Measurements from ENCODE around the gene AP2A2. TPM values are rescaled to one million over a fixed set of nuclear protein-coding genes. Genes with fewer than 3 reads are reported as not detected.
"Not testable (repeated sequence)": the region's sequence is repeated elsewhere in the genome, so short reads cannot be mapped to it uniquely, and the experiment has no call there.

Gene AP2A2
- total and polyA plus RNA-seq, 5 donors from 2014 or later = 6.2 to 85.9 (median 7.5) TPM

DNA sequence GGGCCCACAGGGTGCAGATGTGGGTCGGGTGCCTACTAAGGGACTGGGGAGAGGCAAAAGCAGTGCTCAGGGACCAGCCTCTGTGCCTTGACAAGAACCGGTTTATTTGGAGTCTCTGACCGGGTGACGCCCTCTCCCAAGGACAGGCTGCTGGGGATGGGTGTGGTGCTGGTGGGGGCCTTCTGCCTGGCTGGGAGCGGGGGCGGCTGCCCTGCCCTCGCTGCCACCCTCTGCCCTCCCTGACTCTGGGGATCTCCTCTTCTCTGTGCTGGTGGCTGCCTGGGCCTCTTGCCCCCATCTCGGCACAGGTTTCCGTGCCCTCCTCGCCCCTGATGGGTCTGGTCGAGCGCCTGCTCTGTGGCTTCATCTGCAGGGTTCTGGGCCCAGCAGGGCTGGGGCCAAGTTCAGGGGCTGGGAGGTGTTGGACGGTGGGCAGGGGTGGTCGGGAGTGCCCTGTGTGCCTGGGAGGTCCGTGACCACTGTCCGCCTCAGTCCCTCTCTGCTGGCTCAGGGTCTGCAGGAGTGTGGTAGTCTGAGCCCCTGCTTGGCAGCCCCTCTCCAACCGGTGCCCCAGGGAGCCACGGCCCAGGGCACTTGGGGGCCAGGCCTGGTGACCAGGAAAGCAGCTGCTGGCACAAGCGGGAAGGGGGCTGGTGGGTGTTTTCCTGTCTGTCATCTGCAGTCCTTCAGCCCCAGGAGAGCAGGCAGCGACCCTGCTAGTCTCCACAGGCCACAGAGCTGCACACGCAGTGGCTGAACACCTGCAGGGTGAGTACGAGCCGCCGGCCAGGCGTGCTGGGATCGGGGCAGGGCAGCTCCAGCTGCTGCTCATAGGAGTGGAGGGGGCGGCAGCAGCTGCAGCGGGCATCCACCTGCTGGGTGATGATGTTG, 87.3 kb downstream of the AP2A2 start:
- H3K36me3 ChIP-seq (ENCODE audit: control insufficient read depth, insufficient read depth, low read length) = peaks cover 28% of the 10 kb centered on the region
- H3K27me3 Mint-ChIP-seq = no peaks in the 10 kb centered on the region
- H3K4me1 ChIP-seq (ENCODE audit: control insufficient read depth, insufficient read depth, low read length, poor library complexity, severe bottlenecking) = no peaks in the 10 kb centered on the region
- no peak overlapping the region for H3K4me3 ChIP-seq (ENCODE audit: low read depth, low read length)
- peaks cover 0 to 6% (median 2%) of the 10 kb centered on the region in 7 donors for H3K9me3 Mint-ChIP-seq
- no peak overlapping the region for H3K27ac ChIP-seq (ENCODE audit: insufficient read depth, low read length, poor library complexity, severe bottlenecking)
- H3K27me3 ChIP-seq (ENCODE audit: control insufficient read depth, insufficient read depth, low read length) = no peaks in the 10 kb centered on the region
- ATAC-seq (ENCODE audit: low read depth in 2 of 2) (no peak), DNase-seq (no peak)
- peaks cover 0 to 22% (median 7%) of the 10 kb centered on the region in 4 donors for H3K4me1 Mint-ChIP-seq
- no peak overlapping the region for H3K4me3 Mint-ChIP-seq
- H3K9me3 ChIP-seq (ENCODE audit: control insufficient read depth in 2 of 2, low read length in 2 of 2) = no peaks in the 10 kb centered on the region
- H3K27ac Mint-ChIP-seq = no peak overlapping the region
- peaks cover 31% of the 10 kb centered on the region for H3K36me3 Mint-ChIP-seq

DNA sequence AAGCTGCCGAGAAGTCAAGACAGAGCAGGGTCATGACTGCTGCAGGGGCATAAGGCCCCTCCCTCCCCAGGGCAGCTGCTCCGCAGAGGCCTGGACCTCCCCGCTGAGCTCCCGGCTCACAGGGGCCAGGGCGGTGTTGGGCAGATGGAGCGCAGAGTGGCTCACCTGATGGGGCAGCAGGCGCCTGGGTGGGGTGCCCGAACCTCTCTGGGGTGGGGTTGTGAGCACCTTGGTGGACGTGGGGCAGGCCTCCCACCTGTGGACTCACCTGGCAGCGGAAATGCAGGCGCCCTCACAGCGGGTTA, 87.9 kb downstream of the AP2A2 start:
- no peaks in the 10 kb centered on the region for H3K27me3 Mint-ChIP-seq
- no peak overlapping the region for H3K27ac Mint-ChIP-seq
- no peaks in the 10 kb centered on the region for H3K4me1 ChIP-seq (ENCODE audit: control insufficient read depth, insufficient read depth, low read length, poor library complexity, severe bottlenecking)
- no peaks in the 10 kb centered on the region for H3K9me3 ChIP-seq (ENCODE audit: control insufficient read depth in 2 of 2, low read length in 2 of 2)
- H3K9me3 Mint-ChIP-seq = peaks cover 0 to 6% (median 2%) of the 10 kb centered on the region in 7 donors
- DNase-seq (no peak), ATAC-seq (ENCODE audit: low read depth in 2 of 2) (no peak)
- no peak overlapping the region for H3K4me3 Mint-ChIP-seq
- no peak overlapping the region for H3K4me3 ChIP-seq (ENCODE audit: low read depth, low read length)
- no peaks in the 10 kb centered on the region for H3K27me3 ChIP-seq (ENCODE audit: control insufficient read depth, insufficient read depth, low read length)
- no peak overlapping the region for H3K27ac ChIP-seq (ENCODE audit: insufficient read depth, low read length, poor library complexity, severe bottlenecking)
- peaks cover 0 to 25% (median 9%) of the 10 kb centered on the region in 4 donors for H3K4me1 Mint-ChIP-seq
- peaks cover 28% of the 10 kb centered on the region for H3K36me3 ChIP-seq (ENCODE audit: control insufficient read depth, insufficient read depth, low read length)
- H3K36me3 Mint-ChIP-seq = peaks cover 34% of the 10 kb centered on the region

DNA sequence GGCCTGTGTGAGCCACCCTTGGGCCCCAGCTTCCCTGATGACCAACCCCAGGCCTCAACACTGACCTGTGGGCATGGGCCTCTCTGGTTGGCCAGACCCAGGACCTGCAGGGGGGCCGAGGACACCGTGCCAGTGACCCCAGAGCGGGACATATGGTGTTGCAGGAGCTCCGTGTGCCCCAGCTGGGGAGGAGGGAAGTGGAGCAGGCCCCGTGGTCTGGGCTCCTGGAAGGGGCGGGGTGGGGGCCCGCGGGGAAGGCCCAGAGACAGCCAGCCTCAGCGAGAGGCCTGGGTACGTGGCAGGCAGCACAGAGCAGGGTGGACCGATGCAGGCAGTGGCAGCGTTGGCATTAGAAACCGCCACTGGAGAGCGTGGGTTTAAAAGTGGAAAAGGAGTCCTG, 88.6 kb downstream of the AP2A2 start:
- no peak for ATAC-seq (ENCODE audit: low read depth in 2 of 2)
- Histone ChIP-seq H3K27ac (ENCODE audit: insufficient read depth, low read length, poor library complexity, severe bottlenecking) (no peak overlapping the region), H3K36me3 (ENCODE audit: control insufficient read depth, insufficient read depth, low read length) (peaks cover 21% of the 10 kb centered on the region), H3K27me3 (ENCODE audit: control insufficient read depth, insufficient read depth, low read length) (no peaks in the 10 kb centered on the region), H3K4me1 (ENCODE audit: control insufficient read depth, insufficient read depth, low read length, poor library complexity, severe bottlenecking) (no peaks in the 10 kb centered on the region), H3K9me3 (ENCODE audit: control insufficient read depth in 2 of 2, low read length in 2 of 2) (no peaks in the 10 kb centered on the region), H3K4me3 (ENCODE audit: low read depth, low read length) (no peak overlapping the region)
- Mint-ChIP-seq H3K27ac (no peak overlapping the region), H3K27me3 (no peaks in the 10 kb centered on the region), H3K36me3 (peaks cover 34% of the 10 kb centered on the region), H3K9me3 (peaks cover 0 to 6% (median 2%) of the 10 kb centered on the region in 7 donors), H3K4me1 (peaks cover 0 to 25% (median 9%) of the 10 kb centered on the region in 4 donors), H3K4me3 (no peak overlapping the region)
- no peak for DNase-seq

DNA sequence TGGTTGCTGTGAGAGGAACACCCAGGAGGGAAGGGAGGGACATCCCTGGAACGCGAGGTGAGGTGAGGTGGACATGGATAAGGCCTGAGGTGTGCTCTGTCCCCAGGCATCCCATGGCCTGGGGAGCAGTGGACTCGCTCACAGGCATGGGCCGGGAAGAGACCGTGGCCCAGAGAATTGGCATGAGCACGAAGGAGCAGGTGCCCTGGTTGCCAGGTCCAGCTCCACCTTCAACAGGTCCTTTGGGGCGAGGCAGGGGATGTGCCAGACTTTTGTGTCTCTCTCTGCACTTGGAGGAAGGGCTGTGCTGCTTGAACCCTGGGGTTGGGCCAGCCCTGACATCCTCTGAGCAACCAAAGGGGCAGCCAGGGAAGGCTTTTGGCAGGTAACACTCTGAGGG, 89.4 kb downstream of the AP2A2 start:
- no peaks in the 10 kb centered on the region for H3K27me3 ChIP-seq (ENCODE audit: control insufficient read depth, insufficient read depth, low read length)
- no peak overlapping the region for H3K27ac Mint-ChIP-seq

DNA sequence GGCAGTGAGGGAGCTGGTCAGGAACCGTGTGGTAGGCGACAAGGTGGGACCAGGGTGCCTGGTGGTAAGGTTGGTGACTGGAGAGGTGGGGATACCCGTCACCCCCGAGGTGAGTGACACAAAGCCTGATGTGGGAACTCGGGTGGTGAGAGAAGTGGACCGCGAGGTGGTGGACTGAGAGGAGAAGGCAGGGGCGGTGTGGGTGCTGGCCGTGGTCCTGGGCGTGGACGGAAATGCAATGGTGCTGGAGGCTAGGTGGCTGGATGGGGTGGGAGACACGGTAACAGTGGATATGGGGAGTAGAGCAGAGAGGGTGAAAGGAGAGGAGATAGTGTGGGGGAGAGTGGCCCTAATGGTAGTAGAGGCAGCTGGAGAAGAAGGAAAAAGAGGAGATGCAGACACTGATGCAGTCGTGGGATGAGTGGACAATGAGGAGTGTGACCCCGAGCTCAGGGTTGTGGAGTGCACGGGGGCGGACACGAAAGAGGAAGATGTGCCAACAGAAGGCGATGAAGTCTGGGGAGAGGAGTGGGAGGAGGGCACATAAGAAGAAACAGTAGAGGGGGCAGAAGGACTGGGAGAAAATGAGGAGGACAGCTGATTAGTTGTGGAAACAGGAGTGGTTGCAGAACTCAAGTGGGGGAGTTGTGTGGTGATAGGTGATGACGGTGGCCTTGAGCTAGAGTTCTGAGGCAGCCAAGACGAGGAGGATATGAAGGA, 90.3 kb downstream of the AP2A2 start:
- no peak overlapping the region for H3K4me3 ChIP-seq (ENCODE audit: low read depth, low read length)
- Mint-ChIP-seq H3K27me3 (no peaks in the 10 kb centered on the region), H3K4me1 (peaks cover 0 to 25% (median 9%) of the 10 kb centered on the region in 4 donors), H3K36me3 (peaks cover 22% of the 10 kb centered on the region), H3K9me3 (peaks cover 0 to 6% (median 2%) of the 10 kb centered on the region in 7 donors), H3K27ac (no peak overlapping the region), H3K4me3 (no peak overlapping the region)
- H3K9me3 ChIP-seq (ENCODE audit: control insufficient read depth in 2 of 2, low read length in 2 of 2) = no peaks in the 10 kb centered on the region
- no peaks in the 10 kb centered on the region for H3K27me3 ChIP-seq (ENCODE audit: control insufficient read depth, insufficient read depth, low read length)
- no peak overlapping the region for H3K27ac ChIP-seq (ENCODE audit: insufficient read depth, low read length, poor library complexity, severe bottlenecking)
- no peaks in the 10 kb centered on the region for H3K4me1 ChIP-seq (ENCODE audit: control insufficient read depth, insufficient read depth, low read length, poor library complexity, severe bottlenecking)
- ATAC-seq (ENCODE audit: low read depth in 2 of 2) (no peak), DNase-seq (no peak)
- peaks cover 4% of the 10 kb centered on the region for H3K36me3 ChIP-seq (ENCODE audit: control insufficient read depth, insufficient read depth, low read length)

More for the DNA sequence above, 89.4 kb downstream of the AP2A2 start:
- DNase-seq (no peak), ATAC-seq (ENCODE audit: low read depth in 2 of 2) (no peak)
- no peak overlapping the region for H3K4me3 ChIP-seq (ENCODE audit: low read depth, low read length)
- Mint-ChIP-seq H3K9me3 (peaks cover 0 to 6% (median 2%) of the 10 kb centered on the region in 7 donors), H3K4me3 (no peak overlapping the region), H3K4me1 (peaks cover 0 to 25% (median 9%) of the 10 kb centered on the region in 4 donors), H3K36me3 (peaks cover 28% of the 10 kb centered on the region), H3K27me3 (no peaks in the 10 kb centered on the region)
- no peaks in the 10 kb centered on the region for H3K9me3 ChIP-seq (ENCODE audit: control insufficient read depth in 2 of 2, low read length in 2 of 2)
- no peak overlapping the region for H3K27ac ChIP-seq (ENCODE audit: insufficient read depth, low read length, poor library complexity, severe bottlenecking)
- H3K4me1 ChIP-seq (ENCODE audit: control insufficient read depth, insufficient read depth, low read length, poor library complexity, severe bottlenecking) = no peaks in the 10 kb centered on the region
- peaks cover 13% of the 10 kb centered on the region for H3K36me3 ChIP-seq (ENCODE audit: control insufficient read depth, insufficient read depth, low read length)

DNA sequence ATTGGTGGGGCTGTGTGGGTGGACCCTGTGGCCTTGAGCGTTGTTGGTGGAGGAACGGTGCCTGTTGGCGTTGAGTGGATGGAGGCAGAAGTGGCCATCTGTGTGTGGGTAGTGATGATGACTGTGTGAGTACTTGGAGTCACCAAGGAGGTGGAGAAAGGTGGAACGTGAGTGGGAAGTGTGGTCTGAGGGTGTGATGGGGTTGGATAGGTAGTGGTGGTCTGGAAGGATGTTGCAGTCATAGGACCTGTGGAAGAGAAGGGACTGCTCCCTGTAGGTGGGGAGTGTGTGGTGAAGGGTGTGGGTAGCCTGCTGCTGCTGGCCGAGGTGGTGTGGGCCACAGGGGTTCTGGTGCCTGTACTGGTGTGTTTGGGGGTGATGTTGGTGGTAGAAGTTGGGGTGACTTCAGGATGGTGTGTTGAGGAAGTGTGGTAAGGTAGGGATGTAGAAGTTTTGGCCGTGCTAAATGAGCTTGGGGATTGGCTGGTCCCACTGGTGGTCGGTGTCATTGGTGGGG, 91.0 kb downstream of the AP2A2 start:
- H3K36me3 ChIP-seq (ENCODE audit: control insufficient read depth, insufficient read depth, low read length); H3K9me3 ChIP-seq (ENCODE audit: control insufficient read depth in 2 of 2, low read length in 2 of 2); H3K4me3 Mint-ChIP-seq; H3K27me3 Mint-ChIP-seq; H3K27me3 ChIP-seq (ENCODE audit: control insufficient read depth, insufficient read depth, low read length); H3K4me1 ChIP-seq (ENCODE audit: control insufficient read depth, insufficient read depth, low read length, poor library complexity, severe bottlenecking); H3K9me3 Mint-ChIP-seq; H3K27ac ChIP-seq (ENCODE audit: insufficient read depth, low read length, poor library complexity, severe bottlenecking); H3K4me3 ChIP-seq (ENCODE audit: low read depth, low read length): not testable (repeated sequence)
- ATAC-seq (ENCODE audit: low read depth in 2 of 2) (peak in 1 of 2 donors; percentile 35), DNase-seq (peak in 1 of 3 donors; percentile 10)
- Mint-ChIP-seq H3K27ac (peak overlapping the region in 2 of 3 donors; percentile 56 to 81), H3K36me3 (peaks cover 22% of the 10 kb centered on the region), H3K4me1 (peaks cover 0 to 25% (median 9%) of the 10 kb centered on the region in 4 donors)

DNA sequence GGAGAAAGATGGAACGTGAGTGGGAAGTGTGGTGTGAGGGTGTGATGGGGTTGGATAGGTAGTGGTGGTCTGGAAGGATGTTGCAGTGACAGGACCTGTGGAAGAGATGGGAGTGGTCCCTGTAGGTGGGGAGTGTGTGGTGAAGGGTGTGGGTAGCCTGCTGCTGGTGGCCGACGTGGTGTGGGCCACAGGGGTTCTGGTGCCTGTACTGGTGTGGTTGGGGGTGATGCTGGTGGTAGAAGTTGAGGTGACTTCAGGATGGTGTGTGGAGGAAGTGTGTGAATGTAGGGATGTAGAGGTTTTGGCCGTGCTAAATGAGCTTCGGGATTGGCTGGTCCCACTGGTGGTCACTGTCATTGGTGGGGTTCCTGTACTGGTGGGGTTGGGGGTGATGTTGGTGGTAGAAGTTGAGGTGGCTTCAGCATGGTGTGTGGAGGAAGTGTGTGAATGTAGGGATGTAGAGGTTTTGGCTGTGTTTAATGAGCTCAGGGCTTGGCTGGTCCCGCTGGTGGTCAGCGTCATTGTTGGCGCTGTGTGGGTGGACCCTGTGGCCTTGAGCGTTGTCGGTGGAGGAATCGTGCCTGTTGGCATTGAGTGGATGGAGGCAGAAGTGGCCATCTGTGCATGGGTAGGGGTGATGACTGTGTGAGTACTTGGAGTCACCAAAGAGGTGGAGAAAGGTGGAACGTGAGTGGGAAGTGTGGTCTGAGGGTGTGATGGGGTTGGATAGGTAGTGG, 91.8 kb downstream of the AP2A2 start:
- no peak overlapping the region for H3K27ac ChIP-seq (ENCODE audit: insufficient read depth, low read length, poor library complexity, severe bottlenecking)
- DNase-seq = peak in 1 of 3 donors; percentile 3
- Mint-ChIP-seq H3K4me1 (peaks cover 0 to 25% (median 9%) of the 10 kb centered on the region in 4 donors), H3K27me3 (no peaks in the 10 kb centered on the region), H3K4me3 (no peak overlapping the region), H3K36me3 (peaks cover 19% of the 10 kb centered on the region), H3K9me3 (peaks cover 0 to 6% (median 2%) of the 10 kb centered on the region in 7 donors), H3K27ac (peak overlapping the region in 2 of 3 donors; percentile 1 to 56)
- H3K27me3 ChIP-seq (ENCODE audit: control insufficient read depth, insufficient read depth, low read length) = no peaks in the 10 kb centered on the region
- ATAC-seq (ENCODE audit: low read depth in 2 of 2) = peak in 1 of 2 donors; percentile 14
- no peaks in the 10 kb centered on the region for H3K9me3 ChIP-seq (ENCODE audit: control insufficient read depth in 2 of 2, low read length in 2 of 2)
- no peaks in the 10 kb centered on the region for H3K36me3 ChIP-seq (ENCODE audit: control insufficient read depth, insufficient read depth, low read length)
- no peak overlapping the region for H3K4me3 ChIP-seq (ENCODE audit: low read depth, low read length)
- H3K4me1 ChIP-seq (ENCODE audit: control insufficient read depth, insufficient read depth, low read length, poor library complexity, severe bottlenecking) = no peaks in the 10 kb centered on the region
